Activated CD8-positive, alpha-beta T cell treated with anti-CD3 and anti-CD28 coated beads for 36 hours (primary cell): ENCODE data around the gene CDT1. TPM values are rescaled to one million over a fixed set of nuclear protein-coding genes. Genes with fewer than 3 reads are reported as not detected.

ENCODE experiments used
- ATAC-seq: fragments of 200-7000 bp; cut with Tn5 transposase; one replicate; pipeline ENCODE4 v1.10.0; 2021; ENCODE audit warnings: mild to moderate bottlenecking, moderate library complexity
- CTCF ChIA-PET: fragments of 350-600 bp; sonication (Branson Sonifier 250); formaldehyde crosslinking; loops from one replicate; lab custom pipeline; 2021; ENCODE audit warnings: antibody characterized with exemption; lab: Charles Lee
- POLR2A ChIA-PET: fragments of 350-600 bp; sonication (Branson Sonifier 250); formaldehyde crosslinking; loops from one replicate; lab custom pipeline; 2021; ENCODE audit warnings: antibody characterized with exemption; lab: Charles Lee
- DNase-seq: peaks from one replicate; pipeline ENCODE4 v3.0.0-alpha.2; 2020
- H3K27ac Mint-ChIP-seq: one replicate; pipeline ENCODE4 v1.8.0; 2021; ENCODE audit warnings: mild to moderate bottlenecking, mixed read lengths
- H3K27me3 Mint-ChIP-seq: one replicate; pipeline ENCODE4 v1.8.0; 2021; ENCODE audit warnings: mixed read lengths
- H3K36me3 Mint-ChIP-seq: one replicate; pipeline ENCODE4 v1.8.0; 2021; ENCODE audit warnings: low read depth, mixed read lengths
- H3K4me1 Mint-ChIP-seq: one replicate; pipeline ENCODE4 v1.8.0; 2021; ENCODE audit warnings: low read depth, mixed read lengths
- H3K4me3 Mint-ChIP-seq: one replicate; pipeline ENCODE4 v1.8.0; 2021; ENCODE audit warnings: mild to moderate bottlenecking, moderate library complexity, mixed read lengths
- H3K9me3 Mint-ChIP-seq: one replicate; pipeline ENCODE4 v1.8.0; 2021; ENCODE audit warnings: mixed read lengths
- CTCF ChIP-seq: fragments of 200-600 bp; IDR thresholded peaks from one replicate; pipeline ENCODE4 v1.8.0; 2022; ENCODE audit warnings: antibody characterized with exemption, mild to moderate bottlenecking
- intact Hi-C: fragments of 100-400 bp; cut with micrococcal nuclease; formaldehyde crosslinking; loops from one replicate; pipeline ENCODE4 v1.10.0; 2022
- total RNA-seq, 2 experiments: library from RNA; stranded (reverse); gene quantifications; one replicate each; pipeline ENCODE4 v1.2.3, GENCODE V29; 2021

The CDT1 gene
- total RNA-seq, 2 experiments from 2014 or later, result 180 to 182 TPM

GRCh38 chr16:88833086-88833485, 29.5 kb downstream of the CDT1 start:
- H3K4me1 Mint-ChIP-seq, result no peaks in the 10 kb centered on the region
- intact Hi-C loops, result no loop called here
- peaks cover 2% of the 10 kb centered on the region for H3K36me3 Mint-ChIP-seq
- ATAC-seq (no peak), DNase-seq (no peak)
- H3K27me3 Mint-ChIP-seq, result no peaks in the 10 kb centered on the region
- no peak overlapping the region for H3K4me3 Mint-ChIP-seq
- no peak for TF ChIP-seq CTCF
- H3K9me3 Mint-ChIP-seq, result no peaks in the 10 kb centered on the region
- no peak overlapping the region for H3K27ac Mint-ChIP-seq
- ChIA-PET CTCF (no interaction called here), POLR2A (no interaction called here)

- Mint-ChIP-seq H3K4me1 (no peaks in the 10 kb centered on the region), H3K9me3 (no peaks in the 10 kb centered on the region), H3K36me3 (no peaks in the 10 kb centered on the region), H3K4me3 (no peak overlapping the region), H3K27ac (no peak overlapping the region), H3K27me3 (no peaks in the 10 kb centered on the region)
- TF ChIP-seq CTCF, result no peak
- CTCF ChIA-PET, result no interaction called here
- no peak for ATAC-seq
- intact Hi-C loops, result no loop called here
- DNase-seq, result no peak
- POLR2A ChIA-PET, result no interaction called here
Measured at GRCh38 chr16:88834670-88835069, 31.1 kb downstream of the CDT1 start.

GRCh38 chr16:88835383-88835782, 31.8 kb downstream of the CDT1 start:
- no peak overlapping the region for H3K4me3 Mint-ChIP-seq
- ChIA-PET CTCF (no interaction called here), POLR2A (no interaction called here)
- TF ChIP-seq CTCF, result no peak
- no peak overlapping the region for H3K27ac Mint-ChIP-seq
- no peaks in the 10 kb centered on the region for H3K4me1 Mint-ChIP-seq
- intact Hi-C loops, result no loop called here
- no peaks in the 10 kb centered on the region for H3K27me3 Mint-ChIP-seq
- ATAC-seq, result no peak
- H3K36me3 Mint-ChIP-seq, result no peaks in the 10 kb centered on the region
- no peaks in the 10 kb centered on the region for H3K9me3 Mint-ChIP-seq
- no peak for DNase-seq

GRCh38 chr16:88835818-88836217, 32.2 kb downstream of the CDT1 start:
- Mint-ChIP-seq H3K4me3 (no peak overlapping the region), H3K27ac (no peak overlapping the region), H3K4me1 (no peaks in the 10 kb centered on the region), H3K36me3 (no peaks in the 10 kb centered on the region), H3K9me3 (no peaks in the 10 kb centered on the region), H3K27me3 (no peaks in the 10 kb centered on the region)
- ATAC-seq (no peak), DNase-seq (no peak)
- ChIA-PET CTCF (no interaction called here), POLR2A (interaction anchor here (0.7 kb wide), 1 partner anchor 794 kb away, joined by 4 read pairs; no protein-coding TSS in a partner anchor)
- intact Hi-C loops, result no loop called here
- no peak for TF ChIP-seq CTCF

GRCh38 chr16:88836791-88837190, 33.2 kb downstream of the CDT1 start:
- ATAC-seq, result no peak
- POLR2A ChIA-PET, result no interaction called here
- DNase-seq, result no peak
- TF ChIP-seq CTCF, result no peak
- CTCF ChIA-PET, result no interaction called here
- Mint-ChIP-seq H3K4me1 (no peaks in the 10 kb centered on the region), H3K27ac (no peak overlapping the region), H3K27me3 (no peaks in the 10 kb centered on the region), H3K9me3 (no peaks in the 10 kb centered on the region), H3K4me3 (no peak overlapping the region), H3K36me3 (no peaks in the 10 kb centered on the region)
- intact Hi-C loops, result no loop called here
